Keratinocyte (primary cell): ENCODE measurements around the gene SPTSSA.

ENCODE experiments used
- EZH2 ChIP-seq: IDR thresholded peaks from one replicate; pipeline ENCODE4 v1.6.1; 2012; ENCODE audit warnings: inconsistent platforms, mild to moderate bottlenecking, low read length, moderate library complexity
- TF ChIP-seq, protein P1 (sequence below), 3 experiments: IDR thresholded peaks in 1 of 3; conservative IDR thresholded peaks in 1 of 3; optimal IDR thresholded peaks in 1 of 3; 2 replicates in 2 of 3; 3 replicates in 1 of 3; pipeline versions ENCODE3 to v1.5.1; 2011; ENCODE audit warnings: low read length in 3 of 3, mild to moderate bottlenecking in 3 of 3, moderate library complexity in 2 of 3, control low read depth in 1 of 3, inconsistent platforms in 1 of 3; ENCODE audit not compliant: insufficient read depth in 2 of 3; ENCODE audit errors: extremely low read depth in 1 of 3

GRCh38 chr14:34407951-34408350, 54.1 kb downstream of the SPTSSA start:
- TF ChIP-seq, protein P1, sequence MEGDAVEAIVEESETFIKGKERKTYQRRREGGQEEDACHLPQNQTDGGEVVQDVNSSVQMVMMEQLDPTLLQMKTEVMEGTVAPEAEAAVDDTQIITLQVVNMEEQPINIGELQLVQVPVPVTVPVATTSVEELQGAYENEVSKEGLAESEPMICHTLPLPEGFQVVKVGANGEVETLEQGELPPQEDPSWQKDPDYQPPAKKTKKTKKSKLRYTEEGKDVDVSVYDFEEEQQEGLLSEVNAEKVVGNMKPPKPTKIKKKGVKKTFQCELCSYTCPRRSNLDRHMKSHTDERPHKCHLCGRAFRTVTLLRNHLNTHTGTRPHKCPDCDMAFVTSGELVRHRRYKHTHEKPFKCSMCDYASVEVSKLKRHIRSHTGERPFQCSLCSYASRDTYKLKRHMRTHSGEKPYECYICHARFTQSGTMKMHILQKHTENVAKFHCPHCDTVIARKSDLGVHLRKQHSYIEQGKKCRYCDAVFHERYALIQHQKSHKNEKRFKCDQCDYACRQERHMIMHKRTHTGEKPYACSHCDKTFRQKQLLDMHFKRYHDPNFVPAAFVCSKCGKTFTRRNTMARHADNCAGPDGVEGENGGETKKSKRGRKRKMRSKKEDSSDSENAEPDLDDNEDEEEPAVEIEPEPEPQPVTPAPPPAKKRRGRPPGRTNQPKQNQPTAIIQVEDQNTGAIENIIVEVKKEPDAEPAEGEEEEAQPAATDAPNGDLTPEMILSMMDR (optimal IDR thresholded peaks at IDR 0.05 in 1 of 3, IDR thresholded peaks at IDR 0.05 in 1 of 3, conservative IDR thresholded peaks at IDR 0.05 in 1 of 3; ENCODE audit: extremely low read depth in 1 of 3, insufficient read depth in 2 of 3, low read length in 3 of 3): no peak
- TF ChIP-seq EZH2: no peak
